HG03342 (cell line): ENCODE results near the gene UNC93A.
"Not testable (repeated sequence)": the region's sequence is repeated elsewhere in the genome, so short reads cannot be mapped to it uniquely, and the experiment has no call there.

ENCODE experiments used
- ATAC-seq: cut with Tn5 transposase; IDR thresholded peaks from one replicate; pipeline ENCODE4 v1.9.1; 2021; ENCODE audit warnings: mild to moderate bottlenecking, moderate library complexity; ENCODE audit not compliant: unreplicated experiment

UNC93A gene

DNA sequence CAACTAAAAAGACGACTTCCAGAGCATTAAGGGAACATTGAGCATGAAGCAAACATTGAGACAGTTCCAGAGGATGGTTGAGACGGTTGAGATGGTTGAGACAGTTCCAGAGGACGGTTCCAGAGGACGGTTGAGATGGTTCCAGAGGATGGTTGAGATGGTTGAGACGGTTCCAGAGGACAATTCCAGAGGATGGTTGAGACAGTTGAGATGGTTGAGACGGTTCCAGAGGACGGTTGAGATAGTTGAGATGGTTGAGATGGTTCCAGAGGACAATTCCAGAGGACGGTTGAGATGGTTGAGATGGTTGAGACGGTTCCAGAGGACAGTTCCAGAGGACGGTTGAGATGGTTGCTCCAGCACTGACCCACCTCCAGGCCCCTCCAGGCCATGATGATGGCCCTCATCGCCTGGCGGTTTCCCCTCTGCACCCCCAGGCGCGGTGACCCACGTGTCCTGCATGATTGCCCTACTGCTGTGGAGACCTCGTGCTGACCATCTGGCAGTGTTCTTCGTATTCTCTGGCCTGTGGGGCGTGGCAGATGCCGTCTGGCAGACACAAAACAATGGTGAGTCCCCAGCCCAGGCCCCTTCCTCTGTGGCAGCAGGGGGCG, 16.3 kb downstream of the UNC93A start:
- no peak for ATAC-seq

DNA sequence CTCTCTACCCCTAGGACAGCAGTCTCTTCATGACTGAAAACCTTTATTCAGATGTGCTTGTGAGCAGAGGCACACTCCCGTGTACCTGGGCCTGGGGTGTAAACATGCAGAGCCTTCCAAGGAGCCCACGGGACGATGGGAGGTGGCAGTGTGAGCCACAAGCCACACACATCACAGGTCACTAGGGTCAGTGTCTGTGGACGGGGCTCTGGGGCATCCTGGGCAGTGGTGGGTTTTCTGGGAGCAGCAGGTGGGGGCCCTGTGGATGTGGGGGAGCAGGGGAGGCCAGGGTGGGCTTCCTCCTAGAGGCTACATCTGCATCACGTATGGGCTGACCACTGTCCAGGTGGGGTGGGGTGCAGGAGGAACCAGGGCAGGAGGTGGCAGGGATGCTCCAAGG, 17.1 kb downstream of the UNC93A start:
- no peak for ATAC-seq

DNA sequence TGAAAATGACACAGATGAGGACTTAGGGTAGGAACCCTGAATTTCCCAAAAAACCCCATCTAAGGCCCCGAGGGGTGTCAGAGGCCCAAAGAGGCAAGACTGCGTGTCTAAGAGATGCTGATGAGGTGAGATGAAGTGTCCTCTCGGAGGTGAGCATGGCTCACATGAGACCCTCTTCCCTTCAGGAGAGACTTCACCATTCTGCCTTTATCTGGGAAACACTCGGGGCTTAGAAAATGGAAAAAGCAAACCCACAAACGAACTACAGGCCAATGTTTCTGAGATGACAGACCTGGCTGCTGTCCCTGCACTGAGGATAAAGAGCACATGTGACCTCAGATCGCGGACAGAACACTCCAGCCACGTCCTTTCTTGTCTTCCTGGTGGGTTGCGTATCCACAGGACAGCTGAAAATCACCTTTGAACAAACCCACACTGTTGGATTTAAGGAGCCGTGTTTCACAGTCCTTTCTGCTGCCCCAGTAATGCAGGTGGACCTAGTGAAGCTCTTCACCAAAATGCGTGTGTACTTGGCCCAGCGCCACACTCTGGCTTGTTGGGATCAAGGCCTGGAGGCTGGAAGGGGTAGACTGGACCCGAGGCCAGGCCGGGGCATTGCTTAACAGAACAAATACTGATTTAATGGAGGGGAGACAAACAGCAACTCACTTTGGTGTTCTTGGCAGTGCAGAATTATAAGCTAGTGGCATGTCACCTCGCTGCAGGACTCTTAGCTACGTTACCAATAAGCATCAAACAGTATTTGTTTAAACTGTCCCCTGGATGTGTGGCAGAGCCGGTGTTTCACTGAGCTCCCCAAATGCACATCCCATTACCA, 18.5 kb downstream of the UNC93A start:
- ATAC-seq = not testable (repeated sequence)

DNA sequence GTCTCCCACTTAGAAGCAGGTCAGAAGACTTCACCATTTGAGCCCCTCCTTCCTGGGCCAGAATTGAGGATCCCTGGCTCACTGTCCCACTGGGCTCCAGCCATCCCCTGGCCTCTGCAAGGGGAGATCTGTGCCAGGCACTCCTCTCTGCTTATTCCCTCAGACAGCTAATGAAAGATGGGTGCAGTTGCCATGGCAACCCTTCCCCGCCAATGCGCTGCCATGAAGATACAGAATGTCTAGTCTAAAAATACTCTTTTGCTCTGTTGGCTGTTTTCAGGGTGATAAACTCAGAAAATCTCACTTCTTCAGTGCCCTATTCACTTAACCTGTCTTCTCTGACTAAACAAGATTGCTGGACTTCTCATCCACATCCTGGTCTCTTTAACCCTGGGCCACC, 20.2 kb downstream of the UNC93A start:
- ATAC-seq = no peak

GRCh38 chr6:167311691-167312090, 20.6 kb downstream of the UNC93A start:
- not testable (repeated sequence) for ATAC-seq

GRCh38 chr6:167314180-167314821, 23.2 kb downstream of the UNC93A start:
- no peak for ATAC-seq

GRCh38 chr6:167317172-167317571, 26.1 kb downstream of the UNC93A start:
- ATAC-seq = no peak

GRCh38 chr6:167318354-167318753, 27.2 kb downstream of the UNC93A start:
- not testable (repeated sequence) for ATAC-seq

- ATAC-seq = not testable (repeated sequence)
These were observed 27.7 kb downstream of the UNC93A start for GRCh38 chr6:167318856-167319255.

- ATAC-seq = not testable (repeated sequence)
These were observed 29.0 kb downstream of the UNC93A start for GRCh38 chr6:167319856-167320753.

GRCh38 chr6:167320754-167321056, 29.6 kb downstream of the UNC93A start:
- ATAC-seq = not testable (repeated sequence)

DNA sequence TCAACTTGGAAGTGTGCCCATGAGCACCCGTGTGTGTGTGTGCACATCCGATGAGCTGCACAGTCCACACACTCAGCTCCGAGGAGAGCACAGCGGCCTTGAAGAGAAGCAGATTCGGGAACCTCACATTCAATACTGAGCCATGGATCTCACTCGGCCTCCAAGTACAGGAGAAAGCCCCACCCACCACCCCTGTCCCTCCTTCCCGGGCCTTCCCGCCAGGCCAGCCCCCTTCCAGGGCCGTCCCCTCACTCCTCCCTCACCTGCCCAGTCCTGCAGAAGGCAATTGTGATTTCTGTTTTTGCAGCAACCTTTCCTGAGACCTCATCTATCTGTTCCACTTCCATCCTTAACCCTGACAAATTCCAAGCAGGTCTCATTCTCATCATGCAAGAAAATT, 30.1 kb downstream of the UNC93A start:
- ATAC-seq = not testable (repeated sequence)

DNA sequence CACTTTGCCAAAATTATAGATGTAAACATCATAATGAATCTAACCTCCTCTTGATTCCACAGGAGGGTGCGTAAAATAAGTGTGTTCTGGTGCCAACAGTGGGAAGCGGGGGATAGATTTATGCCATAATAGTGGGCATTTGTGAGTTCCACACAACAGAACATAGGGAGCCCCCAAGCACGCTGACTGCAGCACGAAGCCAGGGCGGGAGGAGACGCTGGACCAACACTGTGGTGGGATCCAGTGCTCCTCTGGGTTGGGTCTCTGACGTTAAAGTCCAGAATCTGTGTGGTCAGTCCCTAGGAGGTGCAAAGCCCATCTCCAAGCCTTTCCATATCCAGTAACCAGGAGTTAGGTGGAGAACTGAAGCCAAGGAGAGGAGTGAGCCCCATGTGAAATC, 32.0 kb downstream of the UNC93A start:
- no peak for ATAC-seq

DNA sequence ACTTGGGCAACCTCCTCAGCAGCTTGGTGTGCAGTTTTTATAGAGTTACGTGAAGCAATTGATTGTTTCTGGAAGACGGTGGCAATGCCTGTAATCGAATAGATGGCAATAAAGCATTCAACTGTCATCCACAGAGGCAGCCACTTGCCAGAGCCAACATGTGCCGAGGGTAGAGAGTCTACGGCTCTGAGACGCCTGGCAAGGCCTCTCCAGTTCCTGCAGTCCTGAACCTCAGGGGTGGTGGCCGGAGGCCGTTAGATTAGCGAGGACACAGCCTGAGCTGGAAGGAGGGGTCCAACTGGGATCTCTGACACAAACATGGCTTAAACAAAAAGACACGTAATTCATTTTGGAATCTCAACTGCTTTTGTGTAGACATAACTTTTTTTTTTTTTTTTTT, 33.0 kb downstream of the UNC93A start:
- ATAC-seq = no peak

DNA sequence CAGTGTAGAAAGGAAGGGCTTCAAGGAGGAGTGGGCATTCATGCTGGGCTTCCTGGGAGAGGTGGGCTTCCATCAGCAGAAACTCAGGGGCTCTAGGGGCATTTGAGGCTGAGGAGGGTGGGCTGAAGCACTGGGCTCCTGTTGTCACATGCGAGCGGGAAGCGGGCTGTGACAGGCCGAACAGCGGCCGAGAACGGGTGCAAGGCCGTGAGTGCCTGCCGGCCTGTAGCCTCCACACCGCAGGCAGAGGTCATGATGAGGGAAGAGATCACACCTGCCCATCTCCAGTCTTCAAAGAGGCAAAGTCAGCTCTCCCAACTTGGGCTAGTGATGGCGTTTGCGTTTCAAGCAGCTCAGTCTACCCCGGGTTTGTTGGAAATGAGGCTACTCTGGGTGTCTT, 34.7 kb downstream of the UNC93A start:
- no peak for ATAC-seq

GRCh38 chr6:167327391-167327790, 36.3 kb downstream of the UNC93A start:
- no peak for ATAC-seq

DNA sequence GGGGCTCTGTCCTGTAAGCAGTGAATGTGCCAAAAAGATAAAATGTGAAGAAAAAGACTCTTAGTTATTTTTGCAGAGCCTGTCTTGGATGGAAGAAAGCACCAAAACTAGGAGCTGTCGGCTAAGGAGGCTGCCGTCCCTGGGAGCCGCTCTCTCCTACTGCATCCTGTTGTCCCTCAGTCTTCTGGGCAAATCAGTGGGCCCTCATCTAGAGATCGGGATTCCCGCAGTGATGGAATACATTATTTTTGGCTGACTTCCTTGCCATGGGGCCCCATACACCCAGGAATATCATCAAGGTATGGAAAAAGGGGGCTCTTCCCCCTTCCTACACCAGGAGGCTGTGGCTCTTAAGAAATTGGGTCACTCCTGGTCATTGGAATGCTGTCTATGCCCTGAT, 37.0 kb downstream of the UNC93A start:
- ATAC-seq = no peak

GRCh38 chr6:167329014-167329413, 37.9 kb downstream of the UNC93A start:
- ATAC-seq = no peak

- ATAC-seq = no peak
These were observed 39.6 kb downstream of the UNC93A start for GRCh38 chr6:167330750-167331149.

DNA sequence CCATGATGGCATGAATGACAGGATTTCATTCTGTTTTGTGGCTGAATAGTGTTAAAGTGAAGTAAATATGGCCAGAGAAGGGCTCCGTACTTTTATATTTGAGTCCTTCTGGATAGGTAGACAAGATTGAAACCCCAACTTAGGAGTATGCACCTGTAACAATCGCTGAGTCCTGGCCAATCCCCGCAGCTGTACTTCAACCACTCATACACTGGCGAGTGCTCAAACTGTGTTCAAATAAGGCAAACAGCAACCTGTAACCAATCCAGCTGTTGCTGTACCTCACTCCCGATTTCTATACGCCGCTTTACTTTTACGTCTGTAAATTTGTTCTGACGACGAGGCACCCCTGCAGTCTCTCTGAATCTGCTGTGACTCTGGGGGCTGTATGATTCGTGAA, 40.5 kb downstream of the UNC93A start:
- ATAC-seq = no peak
